SK-N-SH treated with all-trans-retinoic acid at 6 μM for 48 hours (cell line): ENCODE measurements around the gene EXOSC3.

Experiments
- ARNTL ChIP-seq: fragments of 450-650 bp; formaldehyde crosslinking; IDR thresholded peaks from 2 replicates; pipeline ENCODE4 v1.5.0; 2020; ENCODE audit warnings: low read depth, mild to moderate bottlenecking, moderate library complexity, borderline replicate concordance
- ESRRG ChIP-seq: fragments of 250-450 bp; sonication (Bioruptor Pico); IDR thresholded peaks from 2 replicates; pipeline ENCODE4 v1.6.1; 2021; ENCODE audit warnings: mild to moderate bottlenecking
- PPARA ChIP-seq: fragments of 250-450 bp; sonication (Bioruptor Pico); IDR thresholded peaks from 2 replicates; pipeline ENCODE4 v1.5.0; 2020; ENCODE audit warnings: mild to moderate bottlenecking, borderline replicate concordance
- RARB ChIP-seq: fragments of 250-450 bp; sonication (Bioruptor Pico); IDR thresholded peaks from 2 replicates; pipeline ENCODE4 v1.8.0; 2021; ENCODE audit warnings: mild to moderate bottlenecking, moderate library complexity
- TOX ChIP-seq: fragments of 250-450 bp; sonication (Bioruptor Pico); IDR thresholded peaks from 2 replicates; pipeline ENCODE4 v1.8.0; 2021; ENCODE audit warnings: mild to moderate bottlenecking, moderate library complexity, borderline replicate concordance
- ZC3H10 ChIP-seq: fragments of 250-450 bp; sonication (Bioruptor Pico); IDR thresholded peaks from 2 replicates; pipeline ENCODE4 v1.5.1; 2021; ENCODE audit warnings: mild to moderate bottlenecking, moderate library complexity
- ZFP3 ChIP-seq: fragments of 250-450 bp; sonication (Bioruptor Pico); IDR thresholded peaks from 2 replicates; pipeline ENCODE4 v1.5.0; 2020; ENCODE audit warnings: mild to moderate bottlenecking, moderate library complexity
- ZNF8 ChIP-seq: fragments of 450-650 bp; formaldehyde crosslinking; IDR thresholded peaks from 2 replicates; pipeline ENCODE4 v1.5.0; 2020; ENCODE audit warnings: mild to moderate bottlenecking, moderate library complexity
- TF ChIP-seq, protein P1 (sequence below): fragments of 250-450 bp; sonication (Bioruptor Pico); IDR thresholded peaks from 2 replicates; pipeline ENCODE4 v1.8.0; 2020; ENCODE audit warnings: mild to moderate bottlenecking, moderate library complexity, borderline replicate concordance
- TF ChIP-seq, protein P2 (sequence below): fragments of 250-450 bp; sonication (Bioruptor Pico); IDR thresholded peaks from 2 replicates; pipeline ENCODE4 v1.8.0; 2021; ENCODE audit warnings: low read depth, mild to moderate bottlenecking, moderate library complexity, borderline replicate concordance
- TF ChIP-seq, protein P3 (sequence below): fragments of 250-450 bp; sonication (Bioruptor Pico); IDR thresholded peaks from 2 replicates; pipeline ENCODE4 v1.5.0; 2020; ENCODE audit warnings: mild to moderate bottlenecking, moderate library complexity
- TF ChIP-seq, protein P4 (sequence below): fragments of 250-450 bp; sonication (Bioruptor Pico); IDR thresholded peaks from 2 replicates; pipeline ENCODE4 v1.5.1; 2021; ENCODE audit warnings: mild to moderate bottlenecking, moderate library complexity

DNA sequence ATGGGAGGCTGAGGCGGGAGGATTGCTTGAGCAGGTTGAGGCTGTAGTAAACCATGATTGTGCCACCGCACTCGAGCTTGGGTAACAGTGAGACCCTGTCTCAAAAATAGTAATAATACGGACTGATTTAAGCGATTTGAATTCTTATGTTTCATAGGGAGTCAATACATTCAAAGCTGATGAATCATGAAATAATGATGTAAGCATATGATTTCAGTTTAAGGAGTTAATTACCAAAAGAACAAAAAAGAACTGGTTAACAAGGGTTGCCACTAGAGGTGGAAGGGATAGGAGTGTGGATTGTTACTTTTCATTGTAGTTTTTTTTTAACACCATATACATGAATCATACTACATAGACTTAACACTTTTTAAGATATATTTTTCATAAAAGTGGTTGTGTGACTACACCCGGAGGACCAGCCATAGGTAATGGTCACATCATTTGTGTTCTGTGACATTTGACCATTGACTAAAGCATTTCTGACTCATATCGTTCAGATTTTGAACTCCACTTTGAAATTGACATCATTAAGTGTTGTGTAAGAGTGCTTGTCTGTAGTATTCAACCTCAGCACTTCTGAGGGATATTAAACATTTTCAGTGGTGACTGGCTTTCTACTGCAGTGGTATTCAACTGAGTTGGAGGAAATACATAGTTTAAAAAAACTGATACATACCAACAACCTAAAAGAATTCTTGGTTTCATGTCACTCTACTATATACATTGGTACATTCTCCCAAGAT, 24.3 kb downstream of the EXOSC3 start:
- TF ChIP-seq ZNF8 (CRISPR knock-in tag), result no peak
- TF ChIP-seq ARNTL, result no peak
- no peak for TF ChIP-seq ZC3H10
- TF ChIP-seq, protein P1, sequence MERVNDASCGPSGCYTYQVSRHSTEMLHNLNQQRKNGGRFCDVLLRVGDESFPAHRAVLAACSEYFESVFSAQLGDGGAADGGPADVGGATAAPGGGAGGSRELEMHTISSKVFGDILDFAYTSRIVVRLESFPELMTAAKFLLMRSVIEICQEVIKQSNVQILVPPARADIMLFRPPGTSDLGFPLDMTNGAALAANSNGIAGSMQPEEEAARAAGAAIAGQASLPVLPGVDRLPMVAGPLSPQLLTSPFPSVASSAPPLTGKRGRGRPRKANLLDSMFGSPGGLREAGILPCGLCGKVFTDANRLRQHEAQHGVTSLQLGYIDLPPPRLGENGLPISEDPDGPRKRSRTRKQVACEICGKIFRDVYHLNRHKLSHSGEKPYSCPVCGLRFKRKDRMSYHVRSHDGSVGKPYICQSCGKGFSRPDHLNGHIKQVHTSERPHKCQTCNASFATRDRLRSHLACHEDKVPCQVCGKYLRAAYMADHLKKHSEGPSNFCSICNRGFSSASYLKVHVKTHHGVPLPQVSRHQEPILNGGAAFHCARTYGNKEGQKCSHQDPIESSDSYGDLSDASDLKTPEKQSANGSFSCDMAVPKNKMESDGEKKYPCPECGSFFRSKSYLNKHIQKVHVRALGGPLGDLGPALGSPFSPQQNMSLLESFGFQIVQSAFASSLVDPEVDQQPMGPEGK (CRISPR knock-in tag), result no peak
- TF ChIP-seq ZFP3 (CRISPR knock-in tag), result no peak
- TF ChIP-seq PPARA, result no peak
- TF ChIP-seq, protein P2, sequence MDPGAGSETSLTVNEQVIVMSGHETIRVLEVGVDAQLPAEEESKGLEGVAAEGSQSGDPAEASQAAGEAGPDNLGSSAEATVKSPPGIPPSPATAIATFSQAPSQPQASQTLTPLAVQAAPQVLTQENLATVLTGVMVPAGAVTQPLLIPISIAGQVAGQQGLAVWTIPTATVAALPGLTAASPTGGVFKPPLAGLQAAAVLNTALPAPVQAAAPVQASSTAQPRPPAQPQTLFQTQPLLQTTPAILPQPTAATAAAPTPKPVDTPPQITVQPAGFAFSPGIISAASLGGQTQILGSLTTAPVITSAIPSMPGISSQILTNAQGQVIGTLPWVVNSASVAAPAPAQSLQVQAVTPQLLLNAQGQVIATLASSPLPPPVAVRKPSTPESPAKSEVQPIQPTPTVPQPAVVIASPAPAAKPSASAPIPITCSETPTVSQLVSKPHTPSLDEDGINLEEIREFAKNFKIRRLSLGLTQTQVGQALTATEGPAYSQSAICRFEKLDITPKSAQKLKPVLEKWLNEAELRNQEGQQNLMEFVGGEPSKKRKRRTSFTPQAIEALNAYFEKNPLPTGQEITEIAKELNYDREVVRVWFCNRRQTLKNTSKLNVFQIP (CRISPR knock-in tag), result no peak
- TF ChIP-seq TOX (CRISPR knock-in tag), result no peak
- no peak for TF ChIP-seq ESRRG (CRISPR knock-in tag)
- TF ChIP-seq, protein P3, sequence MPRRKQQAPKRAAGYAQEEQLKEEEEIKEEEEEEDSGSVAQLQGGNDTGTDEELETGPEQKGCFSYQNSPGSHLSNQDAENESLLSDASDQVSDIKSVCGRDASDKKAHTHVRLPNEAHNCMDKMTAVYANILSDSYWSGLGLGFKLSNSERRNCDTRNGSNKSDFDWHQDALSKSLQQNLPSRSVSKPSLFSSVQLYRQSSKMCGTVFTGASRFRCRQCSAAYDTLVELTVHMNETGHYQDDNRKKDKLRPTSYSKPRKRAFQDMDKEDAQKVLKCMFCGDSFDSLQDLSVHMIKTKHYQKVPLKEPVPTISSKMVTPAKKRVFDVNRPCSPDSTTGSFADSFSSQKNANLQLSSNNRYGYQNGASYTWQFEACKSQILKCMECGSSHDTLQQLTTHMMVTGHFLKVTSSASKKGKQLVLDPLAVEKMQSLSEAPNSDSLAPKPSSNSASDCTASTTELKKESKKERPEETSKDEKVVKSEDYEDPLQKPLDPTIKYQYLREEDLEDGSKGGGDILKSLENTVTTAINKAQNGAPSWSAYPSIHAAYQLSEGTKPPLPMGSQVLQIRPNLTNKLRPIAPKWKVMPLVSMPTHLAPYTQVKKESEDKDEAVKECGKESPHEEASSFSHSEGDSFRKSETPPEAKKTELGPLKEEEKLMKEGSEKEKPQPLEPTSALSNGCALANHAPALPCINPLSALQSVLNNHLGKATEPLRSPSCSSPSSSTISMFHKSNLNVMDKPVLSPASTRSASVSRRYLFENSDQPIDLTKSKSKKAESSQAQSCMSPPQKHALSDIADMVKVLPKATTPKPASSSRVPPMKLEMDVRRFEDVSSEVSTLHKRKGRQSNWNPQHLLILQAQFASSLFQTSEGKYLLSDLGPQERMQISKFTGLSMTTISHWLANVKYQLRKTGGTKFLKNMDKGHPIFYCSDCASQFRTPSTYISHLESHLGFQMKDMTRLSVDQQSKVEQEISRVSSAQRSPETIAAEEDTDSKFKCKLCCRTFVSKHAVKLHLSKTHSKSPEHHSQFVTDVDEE (CRISPR knock-in tag), result no peak
- TF ChIP-seq RARB, result no peak
- TF ChIP-seq, protein P4, sequence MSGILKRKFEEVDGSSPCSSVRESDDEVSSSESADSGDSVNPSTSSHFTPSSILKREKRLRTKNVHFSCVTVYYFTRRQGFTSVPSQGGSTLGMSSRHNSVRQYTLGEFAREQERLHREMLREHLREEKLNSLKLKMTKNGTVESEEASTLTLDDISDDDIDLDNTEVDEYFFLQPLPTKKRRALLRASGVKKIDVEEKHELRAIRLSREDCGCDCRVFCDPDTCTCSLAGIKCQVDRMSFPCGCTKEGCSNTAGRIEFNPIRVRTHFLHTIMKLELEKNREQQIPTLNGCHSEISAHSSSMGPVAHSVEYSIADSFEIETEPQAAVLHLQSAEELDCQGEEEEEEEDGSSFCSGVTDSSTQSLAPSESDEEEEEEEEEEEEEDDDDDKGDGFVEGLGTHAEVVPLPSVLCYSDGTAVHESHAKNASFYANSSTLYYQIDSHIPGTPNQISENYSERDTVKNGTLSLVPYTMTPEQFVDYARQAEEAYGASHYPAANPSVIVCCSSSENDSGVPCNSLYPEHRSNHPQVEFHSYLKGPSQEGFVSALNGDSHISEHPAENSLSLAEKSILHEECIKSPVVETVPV (CRISPR knock-in tag), result no peak
